ENCODE data around the gene ZSCAN12.
"Not testable (repeated sequence)": the region's sequence is repeated elsewhere in the genome, so short reads cannot be mapped to it uniquely, and the experiment has no call there.

ZSCAN12 gene

DNA sequence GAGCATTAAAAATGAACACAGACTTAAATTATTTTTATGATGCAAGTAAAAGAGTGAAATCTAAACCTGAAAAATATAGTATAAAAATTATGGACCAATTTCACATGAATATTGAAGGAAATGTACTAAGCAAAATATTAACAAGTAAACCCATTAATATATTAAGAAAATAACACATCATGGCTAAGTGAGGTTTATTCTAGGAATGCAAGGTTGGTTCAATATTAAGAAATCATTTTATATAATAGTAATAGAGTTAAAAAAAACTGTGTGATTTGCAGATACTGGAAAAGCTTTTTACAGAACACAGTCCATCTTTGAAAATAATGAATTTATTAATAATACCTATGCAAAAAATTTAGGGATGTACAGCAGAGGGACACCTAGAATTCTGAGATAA lies 20.9 kb downstream of the ZSCAN12 start:
- no peaks in the 10 kb centered on the region for H3K4me1 ChIP-seq
- H3K27me3 ChIP-seq (ENCODE audit: low read depth): peaks cover 2% of the 10 kb centered on the region; the same call in 1 of the 2 replicates
- no peak for DNase-seq (ENCODE audit: low spot score in 2 of 2)
- H3K36me3 ChIP-seq (replicated peaks): no peaks in the 10 kb centered on the region
- no peaks in the 10 kb centered on the region for H3K9me3 ChIP-seq
- H3K4me3 ChIP-seq: no peak overlapping the region
- in situ Hi-C loops (cut with MboI; ENCODE audit: low sequenced_read_pairs): no loop called here

DNA sequence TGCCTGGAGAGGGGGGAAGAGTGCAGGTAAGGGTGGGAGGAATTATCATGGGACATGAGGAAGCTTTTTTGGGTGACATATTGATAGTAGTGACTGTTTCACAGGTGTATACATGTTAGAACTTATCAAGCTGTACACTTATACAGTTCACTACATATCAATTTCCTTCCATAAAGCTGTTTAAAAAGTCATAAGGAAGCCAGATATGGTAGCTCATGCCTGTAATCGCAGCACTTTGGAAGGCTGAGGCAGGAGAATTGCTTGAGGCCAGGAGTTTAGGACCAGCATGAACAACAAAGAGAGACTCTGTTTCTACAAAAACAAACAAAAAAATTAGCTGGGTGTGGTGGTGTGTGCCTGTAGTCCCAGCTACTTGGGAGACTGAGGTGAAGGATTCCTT lies 21.7 kb downstream of the ZSCAN12 start:
- Histone ChIP-seq H3K36me3 (replicated peaks) (no peaks in the 10 kb centered on the region), H3K4me1 (no peaks in the 10 kb centered on the region), H3K27me3 (ENCODE audit: low read depth) (peaks cover 2% of the 10 kb centered on the region; the same call in 1 of the 2 replicates), H3K9me3 (no peaks in the 10 kb centered on the region), H3K4me3 (no peak overlapping the region)
- DNase-seq (ENCODE audit: low spot score in 2 of 2): no peak
- in situ Hi-C loops (cut with MboI; ENCODE audit: low sequenced_read_pairs): no loop called here

DNA sequence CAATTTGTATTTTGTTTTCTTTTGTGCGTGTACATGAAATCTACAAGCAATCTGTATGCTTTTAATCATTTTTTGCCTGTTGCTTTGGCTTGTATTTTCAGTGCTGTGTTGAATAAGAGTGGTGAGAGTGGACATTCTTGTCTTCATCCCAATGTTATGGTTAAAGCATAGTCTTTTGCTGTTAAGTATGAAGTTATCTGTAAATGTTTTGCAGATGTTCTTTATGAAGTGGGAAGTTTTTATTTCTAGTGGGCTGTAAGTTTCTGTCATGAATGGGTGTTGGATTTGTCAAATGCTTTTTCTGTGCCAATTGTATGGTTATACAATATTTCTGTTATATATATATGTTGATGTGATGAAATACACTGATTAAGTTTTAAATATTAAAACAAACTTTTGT lies 25.6 kb downstream of the ZSCAN12 start:
- no peak for DNase-seq (ENCODE audit: low spot score in 2 of 2)
- Histone ChIP-seq H3K9me3 (no peaks in the 10 kb centered on the region), H3K27me3 (ENCODE audit: low read depth) (no peaks in the 10 kb centered on the region), H3K4me1 (0 out of 2 replicates have a peak, but pooled peaks cover 2% of the 10 kb centered on the region), H3K36me3 (replicated peaks) (no peaks in the 10 kb centered on the region; the same call in 1 of the 2 replicates), H3K4me3 (no peak overlapping the region)
- in situ Hi-C loops (cut with MboI; ENCODE audit: low sequenced_read_pairs): no loop called here

DNA sequence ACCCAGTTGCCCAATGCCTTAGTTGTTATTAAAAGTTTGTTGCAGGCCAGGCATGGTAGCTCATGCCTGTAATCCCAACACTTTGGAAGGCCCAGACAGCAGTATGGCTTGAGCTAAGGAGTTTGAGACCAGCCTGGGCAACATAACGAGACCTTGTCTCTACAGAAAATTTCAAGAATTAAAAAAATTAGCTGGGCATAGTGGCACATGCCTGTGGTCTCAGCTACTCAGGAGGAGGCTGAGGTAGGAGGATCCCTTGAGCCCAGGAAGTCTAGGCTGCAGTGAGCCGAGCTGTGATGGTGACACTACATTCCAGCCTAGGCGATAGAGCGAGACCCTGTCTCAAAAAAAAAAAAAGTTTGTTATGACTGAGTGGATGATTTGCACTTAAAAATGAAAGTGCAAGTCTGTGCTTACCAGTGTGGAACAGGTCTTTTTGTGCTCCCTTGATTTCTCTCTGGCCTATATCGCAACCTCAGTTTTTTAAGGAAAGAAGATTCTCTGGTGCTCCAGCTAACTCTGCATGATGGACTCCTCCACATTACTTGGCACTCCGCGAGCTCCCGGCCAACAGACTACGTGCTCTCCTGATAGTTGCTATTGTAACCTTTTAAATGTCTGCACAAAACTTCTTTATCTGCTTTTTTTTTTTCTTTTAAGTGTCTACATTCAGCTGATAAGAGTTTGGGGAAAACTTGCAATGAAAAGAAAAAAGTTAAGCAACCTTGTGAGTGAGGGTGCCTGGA lies 27.7 kb downstream of the ZSCAN12 start:
- in situ Hi-C loops (cut with MboI; ENCODE audit: low sequenced_read_pairs): no loop called here
- 0 out of 2 replicates have a peak, but pooled peaks cover 2% of the 10 kb centered on the region for H3K4me1 ChIP-seq
- DNase-seq (ENCODE audit: low spot score in 2 of 2): no peak
- H3K9me3 ChIP-seq: no peaks in the 10 kb centered on the region
- no peaks in the 10 kb centered on the region for H3K27me3 ChIP-seq (ENCODE audit: low read depth)
- no peaks in the 10 kb centered on the region; the same call in 1 of the 2 replicates for H3K36me3 ChIP-seq (replicated peaks)
- H3K4me3 ChIP-seq: no peak overlapping the region

DNA sequence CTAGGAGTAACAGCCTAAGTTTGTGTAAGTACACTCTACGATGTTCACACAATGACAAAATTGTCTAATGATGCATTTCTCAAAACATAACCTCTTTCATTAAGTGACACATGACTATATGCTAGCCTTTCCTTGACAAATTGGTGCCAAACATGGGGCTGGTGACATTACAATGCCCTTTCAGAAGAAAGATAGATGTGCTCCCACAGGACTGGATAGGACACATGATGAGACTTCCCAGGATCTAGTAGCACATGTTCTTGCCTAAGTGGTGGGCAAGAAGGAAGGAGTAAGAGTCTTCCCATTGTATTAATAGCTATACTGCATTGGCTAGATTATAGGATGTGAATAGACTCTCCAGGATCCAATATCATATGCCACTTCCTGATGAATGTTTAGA lies 28.3 kb downstream of the ZSCAN12 start:
- H3K9me3 ChIP-seq: no peaks in the 10 kb centered on the region
- H3K27me3 ChIP-seq (ENCODE audit: low read depth): no peaks in the 10 kb centered on the region
- in situ Hi-C loops (cut with MboI; ENCODE audit: low sequenced_read_pairs): no loop called here
- DNase-seq (ENCODE audit: low spot score in 2 of 2): no peak
- H3K4me1 ChIP-seq: 0 out of 2 replicates have a peak, but pooled peaks cover 2% of the 10 kb centered on the region
- peaks cover 4% of the 10 kb centered on the region; the same call in 1 of the 2 replicates for H3K36me3 ChIP-seq (replicated peaks)
- no peak overlapping the region for H3K4me3 ChIP-seq

DNA sequence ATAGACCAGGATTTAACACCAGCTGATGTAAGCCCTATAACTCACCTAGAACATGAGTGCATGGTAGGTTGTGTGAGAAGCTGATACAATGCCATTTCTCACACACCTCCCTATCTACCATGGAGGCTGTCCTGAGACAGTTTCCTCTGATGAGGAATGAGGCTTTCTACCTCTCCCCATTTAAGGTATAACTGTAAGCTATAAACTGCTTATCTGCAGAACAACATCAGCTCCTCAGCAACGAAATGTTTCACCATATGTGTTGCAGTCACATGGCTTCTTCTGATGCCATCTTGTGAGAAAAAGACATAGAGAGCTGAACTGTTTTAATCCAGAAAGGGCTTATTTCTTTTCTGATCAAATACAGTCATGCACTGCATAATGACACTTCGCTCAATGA lies 29.1 kb downstream of the ZSCAN12 start:
- in situ Hi-C loops (cut with MboI; ENCODE audit: low sequenced_read_pairs): no loop called here

DNA sequence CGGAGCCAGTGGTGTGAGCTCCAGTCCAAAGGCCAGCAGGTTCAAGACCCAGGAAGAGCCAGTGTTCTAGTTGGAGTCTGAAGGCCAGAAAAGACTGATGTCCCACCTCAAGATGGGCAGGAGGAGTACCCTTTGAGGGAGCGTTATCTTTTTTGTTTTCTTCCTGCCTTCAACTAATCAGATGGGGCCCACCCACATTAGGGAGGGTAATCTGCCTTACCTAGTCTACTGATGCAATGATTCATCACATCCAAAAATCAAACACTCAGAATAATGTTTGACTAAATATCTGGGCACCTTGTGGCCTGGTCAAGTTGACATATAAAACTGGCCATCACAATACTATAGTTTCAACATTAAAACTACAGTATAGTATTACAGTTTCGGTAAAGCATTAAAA lies 30.1 kb downstream of the ZSCAN12 start:
- H3K36me3 ChIP-seq (replicated peaks): peaks cover 14% of the 10 kb centered on the region
- in situ Hi-C loops (cut with MboI; ENCODE audit: low sequenced_read_pairs): no loop called here
- no peaks in the 10 kb centered on the region for H3K27me3 ChIP-seq (ENCODE audit: low read depth)
- H3K4me3 ChIP-seq: no peak overlapping the region
- no peaks in the 10 kb centered on the region for H3K9me3 ChIP-seq
- 0 out of 2 replicates have a peak, but pooled peaks cover 2% of the 10 kb centered on the region for H3K4me1 ChIP-seq
- DNase-seq (ENCODE audit: low spot score in 2 of 2): no peak

More for the DNA sequence above, 29.1 kb downstream of the ZSCAN12 start:
- H3K4me1 ChIP-seq: 0 out of 2 replicates have a peak, but pooled peaks cover 2% of the 10 kb centered on the region
- H3K9me3 ChIP-seq: no peaks in the 10 kb centered on the region
- H3K4me3 ChIP-seq: no peak overlapping the region
- H3K36me3 ChIP-seq (replicated peaks): peaks cover 12% of the 10 kb centered on the region
- DNase-seq (ENCODE audit: low spot score in 2 of 2): no peak
- no peaks in the 10 kb centered on the region for H3K27me3 ChIP-seq (ENCODE audit: low read depth)

DNA sequence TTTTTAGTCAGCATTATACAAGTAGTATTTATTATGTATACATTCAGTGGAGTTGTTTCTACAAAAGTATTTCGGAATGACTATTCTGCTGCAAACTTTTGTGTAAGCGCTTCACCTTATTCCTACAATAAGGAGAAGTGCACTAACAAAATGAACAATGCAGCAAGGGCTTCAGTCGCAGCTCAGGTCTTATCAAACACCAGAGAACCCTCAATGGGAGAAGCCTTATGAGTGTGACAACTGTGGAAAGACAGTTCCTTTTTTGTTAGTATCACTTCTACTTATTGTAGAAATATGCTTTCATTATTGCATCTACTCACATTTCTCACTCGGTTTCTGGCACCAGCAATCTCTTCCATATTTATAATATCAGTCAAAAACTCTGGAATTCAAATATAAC lies 31.0 kb downstream of the ZSCAN12 start:
- Histone ChIP-seq H3K4me1 (0 out of 2 replicates have a peak, but pooled peaks cover 2% of the 10 kb centered on the region), H3K36me3 (replicated peaks) (peaks cover 23% of the 10 kb centered on the region), H3K9me3 (no peaks in the 10 kb centered on the region), H3K4me3 (no peak overlapping the region), H3K27me3 (ENCODE audit: low read depth) (no peaks in the 10 kb centered on the region)
- DNase-seq (ENCODE audit: low spot score in 2 of 2): no peak
- in situ Hi-C loops (cut with MboI; ENCODE audit: low sequenced_read_pairs): no loop called here

DNA sequence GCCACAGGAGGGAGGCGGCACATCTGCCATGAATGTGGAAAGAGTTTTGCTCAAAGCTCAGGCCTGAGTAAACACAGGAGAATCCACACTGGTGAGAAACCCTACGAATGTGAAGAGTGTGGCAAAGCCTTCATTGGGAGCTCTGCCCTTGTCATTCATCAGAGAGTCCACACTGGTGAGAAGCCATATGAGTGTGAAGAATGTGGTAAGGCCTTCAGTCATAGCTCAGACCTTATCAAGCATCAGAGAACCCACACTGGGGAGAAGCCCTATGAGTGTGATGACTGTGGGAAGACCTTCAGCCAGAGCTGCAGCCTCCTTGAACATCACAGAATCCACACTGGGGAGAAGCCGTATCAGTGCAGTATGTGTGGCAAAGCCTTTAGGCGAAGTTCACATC lies 34.0 kb downstream of the ZSCAN12 start:
- H3K27me3 ChIP-seq (ENCODE audit: low read depth); in situ Hi-C loops (cut with MboI; ENCODE audit: low sequenced_read_pairs); H3K4me3 ChIP-seq; H3K9me3 ChIP-seq; DNase-seq (ENCODE audit: low spot score in 2 of 2); H3K4me1 ChIP-seq: not testable (repeated sequence)
- peaks cover 24% of the 10 kb centered on the region for H3K36me3 ChIP-seq (replicated peaks)

DNA sequence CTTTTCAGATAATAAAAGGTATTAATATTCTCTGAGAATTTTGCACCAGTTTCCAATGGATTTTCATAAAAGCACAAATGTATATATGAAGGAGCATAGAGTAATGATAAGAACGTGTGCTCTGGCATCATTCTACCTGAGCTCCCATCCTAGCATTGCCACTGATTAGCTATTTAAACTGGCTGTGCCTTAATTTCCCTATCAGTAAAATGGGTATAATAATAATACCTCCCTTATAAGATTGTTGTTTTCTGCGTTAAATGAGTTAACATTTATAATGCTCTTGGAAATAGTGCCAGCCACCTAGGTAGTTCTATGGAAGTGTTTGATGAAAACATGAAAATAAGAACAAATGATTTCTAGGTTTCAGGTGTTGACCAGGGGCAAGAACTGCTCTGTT lies 38.6 kb downstream of the ZSCAN12 start:
- DNase-seq (ENCODE audit: low spot score in 2 of 2): no peak
- in situ Hi-C loops (cut with MboI; ENCODE audit: low sequenced_read_pairs): no loop called here
- Histone ChIP-seq H3K36me3 (replicated peaks) (peaks cover 17% of the 10 kb centered on the region), H3K4me1 (no peaks in the 10 kb centered on the region), H3K4me3 (no peak overlapping the region), H3K9me3 (no peaks in the 10 kb centered on the region), H3K27me3 (ENCODE audit: low read depth) (no peaks in the 10 kb centered on the region)

DNA sequence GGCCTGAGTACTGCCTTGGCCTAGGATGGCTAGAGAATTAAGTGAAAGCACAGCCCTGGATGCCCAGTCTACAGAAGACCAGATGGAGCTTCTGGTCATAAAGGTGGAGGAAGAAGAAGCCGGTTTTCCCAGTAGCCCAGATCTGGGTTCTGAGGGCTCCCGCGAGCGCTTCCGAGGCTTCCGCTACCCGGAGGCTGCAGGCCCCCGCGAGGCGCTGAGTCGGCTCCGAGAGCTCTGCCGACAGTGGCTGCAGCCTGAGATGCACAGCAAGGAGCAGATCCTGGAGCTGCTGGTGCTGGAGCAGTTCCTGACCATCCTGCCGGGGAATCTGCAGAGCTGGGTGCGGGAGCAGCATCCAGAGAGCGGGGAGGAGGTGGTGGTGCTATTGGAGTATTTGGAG lies 40.0 kb downstream of the ZSCAN12 start:
- H3K9me3 ChIP-seq; H3K27me3 ChIP-seq (ENCODE audit: low read depth); H3K36me3 ChIP-seq (replicated peaks); H3K4me1 ChIP-seq; DNase-seq (ENCODE audit: low spot score in 2 of 2); H3K4me3 ChIP-seq: not testable (repeated sequence)
- in situ Hi-C loops (cut with MboI; ENCODE audit: low sequenced_read_pairs): loop anchor here (10.0 kb wide), 1 partner anchor 225 kb away; no protein-coding TSS in a partner anchor

DNA sequence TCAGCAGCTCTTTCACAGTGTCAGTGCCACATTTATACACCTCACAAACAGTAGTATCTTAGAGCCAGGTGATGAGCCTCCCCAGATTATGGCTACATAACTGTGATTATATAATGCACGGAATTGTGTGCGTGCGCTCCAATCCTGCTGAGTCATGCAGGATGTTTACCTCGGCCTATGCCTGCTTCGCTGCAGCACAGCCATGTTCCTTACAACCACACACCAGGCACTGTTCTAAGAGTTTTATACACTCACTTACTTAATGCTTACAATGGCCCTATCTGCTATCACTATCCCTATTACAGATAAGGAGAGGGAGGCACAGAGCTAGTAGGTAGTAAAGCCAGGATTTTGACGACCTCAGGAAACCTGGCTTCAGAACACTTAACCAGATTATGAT lies 42.5 kb downstream of the ZSCAN12 start:
- DNase-seq (ENCODE audit: low spot score in 2 of 2): no peak
- Histone ChIP-seq H3K27me3 (ENCODE audit: low read depth) (no peaks in the 10 kb centered on the region), H3K9me3 (no peaks in the 10 kb centered on the region), H3K4me3 (no peak overlapping the region), H3K36me3 (replicated peaks) (no peaks in the 10 kb centered on the region), H3K4me1 (peaks cover 5% of the 10 kb centered on the region; the same call in 1 of the 2 replicates)
- in situ Hi-C loops (cut with MboI; ENCODE audit: low sequenced_read_pairs): loop anchor here (10.0 kb wide), 1 partner anchor 222 kb away; no protein-coding TSS in a partner anchor

DNA sequence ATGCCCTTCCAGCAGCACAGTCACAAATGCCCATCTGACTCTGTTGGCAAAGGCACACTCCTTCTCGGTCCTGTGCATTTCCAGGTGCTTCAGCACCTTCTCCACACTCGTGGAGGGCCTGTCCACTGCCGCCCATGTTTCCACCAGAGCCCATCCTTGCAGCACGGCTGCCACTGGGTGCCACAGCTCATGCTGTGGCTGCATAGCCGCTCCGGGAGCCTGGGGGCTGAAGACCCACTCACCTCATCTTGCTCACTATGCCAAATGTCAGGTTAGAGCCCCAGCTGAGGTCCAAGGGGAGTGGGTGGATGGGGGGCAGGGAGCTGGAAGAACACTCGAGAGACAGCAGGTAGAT lies 42.9 kb downstream of the ZSCAN12 start:
- Histone ChIP-seq H3K27me3 (ENCODE audit: low read depth) (no peaks in the 10 kb centered on the region), H3K9me3 (no peaks in the 10 kb centered on the region), H3K36me3 (replicated peaks) (no peaks in the 10 kb centered on the region), H3K4me1 (peaks cover 5% of the 10 kb centered on the region; the same call in 1 of the 2 replicates), H3K4me3 (no peak overlapping the region)
- in situ Hi-C loops (cut with MboI; ENCODE audit: low sequenced_read_pairs): loop anchor here (10.0 kb wide), 1 partner anchor 222 kb away; no protein-coding TSS in a partner anchor
- DNase-seq (ENCODE audit: low spot score in 2 of 2): no peak
